HepG2 (cell line): ENCODE measurements around the gene IKZF4. TPM values are rescaled to one million over a fixed set of nuclear protein-coding genes. Genes with fewer than 3 reads are reported as not detected.

Experiments used
- ARID5B ChIP-seq: IDR thresholded peaks from 2 replicates; pipeline ENCODE4 v1.4.0; 2020; ENCODE audit warnings: mild to moderate bottlenecking, missing genetic modification reagents
- DNMT3B ChIP-seq: conservative IDR thresholded peaks from 2 replicates; pipeline ENCODE4 v1.6.1; 2016; ENCODE audit warnings: missing biosample characterization, control low read depth
- E2F2 ChIP-seq: sonication (generic); formaldehyde crosslinking; IDR thresholded peaks from 2 replicates; pipeline ENCODE4 v1.4.0; 2020; ENCODE audit warnings: missing genetic modification reagents, borderline replicate concordance
- EED ChIP-seq: sonication (generic); formaldehyde crosslinking; IDR thresholded peaks from 2 replicates; pipeline ENCODE4 v1.5.0; 2020; ENCODE audit warnings: mild to moderate bottlenecking, missing genetic modification reagents
- GABPB1 ChIP-seq: IDR thresholded peaks from 2 replicates; pipeline ENCODE4 v1.6.1; 2016; ENCODE audit warnings: mild to moderate bottlenecking, missing genetic modification reagents, moderate library complexity, missing compliant biosample characterization
- HHEX ChIP-seq: IDR thresholded peaks from 2 replicates; pipeline ENCODE4 v1.6.1; 2016; ENCODE audit warnings: control low read depth
- MYC ChIP-seq: sonication (generic); formaldehyde crosslinking; IDR thresholded peaks from 2 replicates; pipeline ENCODE4 v1.9.0; 2021; ENCODE audit warnings: missing genetic modification reagents, borderline replicate concordance
- NFRKB ChIP-seq: fragments of 450-650 bp; IDR thresholded peaks from 2 replicates; pipeline ENCODE4 v1.6.1; 2017
- SETDB1 ChIP-seq: sonication (generic); formaldehyde crosslinking; IDR thresholded peaks from 2 replicates; pipeline ENCODE4 v1.5.1; 2020; ENCODE audit warnings: missing genetic modification reagents, mild to moderate bottlenecking, borderline replicate concordance
- SOX13 ChIP-seq, 3 experiments: fragments of 450-650 bp in 1 of 3; sonication (generic) in 1 of 3; formaldehyde crosslinking in 1 of 3; IDR thresholded peaks in 2 of 3; conservative IDR thresholded peaks in 1 of 3; 2 replicates each; pipeline versions ENCODE4 v1.5.0 to v1.6.1; 2016 to 2020; ENCODE audit warnings: antibody characterized with exemption in 1 of 3, mild to moderate bottlenecking in 1 of 3, missing compliant biosample characterization in 1 of 3, missing genetic modification reagents in 1 of 3, moderate library complexity in 1 of 3
- ZBTB1 ChIP-seq: sonication (generic); formaldehyde crosslinking; IDR thresholded peaks from 2 replicates; pipeline ENCODE4 v1.4.0; 2020; ENCODE audit warnings: missing genetic modification reagents, borderline replicate concordance
- ZKSCAN8 ChIP-seq: IDR thresholded peaks from 2 replicates; pipeline ENCODE4 v1.6.1; 2016; ENCODE audit warnings: borderline replicate concordance, missing genetic modification reagents, missing compliant biosample characterization
- ZNF577 ChIP-seq: sonication (generic); formaldehyde crosslinking; IDR thresholded peaks from 2 replicates; pipeline ENCODE4 v1.4.0; 2020; ENCODE audit warnings: mild to moderate bottlenecking, low read depth, missing genetic modification reagents, borderline replicate concordance
- ZNF589 ChIP-seq: sonication (generic); formaldehyde crosslinking; conservative IDR thresholded peaks from 2 replicates; pipeline ENCODE4 v1.8.0; 2022; ENCODE audit warnings: mild to moderate bottlenecking, moderate library complexity, missing genetic modification reagents
- ZNF616 ChIP-seq: sonication (generic); formaldehyde crosslinking; IDR thresholded peaks from 2 replicates; pipeline ENCODE4 v1.5.0; 2020; ENCODE audit warnings: low read depth, mild to moderate bottlenecking, missing genetic modification reagents
- ZNF792 ChIP-seq: IDR thresholded peaks from 2 replicates; pipeline ENCODE4 v1.6.1; 2016
- ZNF883 ChIP-seq: sonication (generic); formaldehyde crosslinking; IDR thresholded peaks from 2 replicates; pipeline ENCODE4 v1.5.1; 2020; ENCODE audit warnings: mild to moderate bottlenecking, missing genetic modification reagents; ENCODE audit errors: not compliant biosample characterization
- polyA plus RNA-seq, 8 experiments: library from polyadenylated mRNA; depleted of rRNA in 3 of 8; stranded (reverse) in 7 of 8; unstranded in 1 of 8; fragments of >200 nt; fragmentation: Illumina TruSeq in 4 of 8; extraction: Trizol in 4 of 8; gene quantifications; 2 replicates each; pipeline versions ENCODE4 v1.2.1 to v1.2.3, GENCODE V29; 2011 to 2016; ENCODE audit warnings: low read depth in 4 of 8, missing spikeins in 1 of 8, mixed read lengths in 1 of 8; ENCODE audit not compliant: insufficient read depth in 1 of 8
- total RNA-seq, 5 experiments: library from RNA; depleted of rRNA; stranded (reverse); fragments of >200 nt; fragmentation: Illumina TruSeq; extraction: Trizol; gene quantifications; 2 replicates each; pipeline ENCODE4 v1.2.3, GENCODE V29; 2016; ENCODE audit warnings: low read depth in 1 of 5
- TF ChIP-seq, protein P1 (sequence below): sonication (generic); formaldehyde crosslinking; IDR thresholded peaks from 2 replicates; pipeline ENCODE4 v1.4.0; 2020; ENCODE audit warnings: missing genetic modification reagents, borderline replicate concordance

The IKZF4 gene
- total and polyA plus RNA-seq, 2 of the 13 experiments (the other 11 are each of a cell fraction or from before 2014, with no cell fraction given), result 0.58 to 2.2 TPM

DNA sequence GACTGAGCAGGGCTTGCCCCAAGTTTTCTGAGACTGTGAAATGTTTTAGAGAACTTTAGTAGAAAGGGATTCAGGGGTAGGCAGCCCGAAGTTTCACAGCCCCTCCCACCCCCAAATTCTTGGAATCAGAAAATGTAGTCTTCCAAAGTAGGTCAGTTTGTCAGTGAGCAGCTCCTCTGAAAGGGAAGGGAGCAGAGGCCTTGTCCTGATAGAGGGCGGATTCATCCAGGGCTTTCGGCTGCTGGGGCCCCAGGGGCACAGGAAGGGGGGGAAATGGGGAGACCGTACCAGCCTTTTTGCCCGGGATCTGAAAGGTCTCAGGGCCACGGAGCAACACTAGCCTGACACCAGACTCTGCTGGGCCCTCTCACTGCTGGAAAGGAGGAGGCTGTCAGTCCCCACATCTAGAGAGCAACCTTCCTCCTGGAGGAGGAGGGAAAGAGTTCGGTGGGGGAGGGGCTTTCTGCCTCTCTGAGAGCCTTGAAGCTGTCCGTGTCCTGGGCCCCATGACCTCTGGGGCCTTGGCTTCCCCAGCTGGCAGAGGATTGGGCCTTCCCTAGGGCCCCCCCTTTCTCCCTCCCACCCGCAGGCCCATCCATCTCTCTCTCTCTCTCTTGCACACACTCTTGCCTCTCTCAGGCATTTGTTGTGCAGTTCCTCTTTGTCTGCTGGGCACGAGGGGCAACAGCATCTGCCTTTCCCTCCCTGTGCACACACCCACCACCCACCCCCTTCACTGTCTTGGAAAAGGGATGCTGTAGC, at the start of gene IKZF4 (continued):
- TF ChIP-seq ARID5B (CRISPR knock-in tag) (no peak), SETDB1 (CRISPR knock-in tag) (no peak), ZBTB1 (CRISPR knock-in tag) (no peak), ZNF883 (CRISPR knock-in tag) (no peak), EED (CRISPR knock-in tag) (no peak), NFRKB (no peak), E2F2 (no peak), SOX13 (IDR thresholded peaks at IDR 0.05) (0 out of 2 replicates have a peak, but pooled peaks have one; percentile 24), SOX13 (CRISPR knock-in tag; conservative IDR thresholded peaks at IDR 0.05 in 1 of 2, IDR thresholded peaks at IDR 0.05 in 1 of 2) (no peak; a peak in 1 of 4 replicates), ZKSCAN8 (no peak), ZNF616 (CRISPR knock-in tag) (no peak), ZNF589 (CRISPR knock-in tag) (no peak), DNMT3B (CRISPR knock-in tag) (no peak), ZNF792 (no peak), MYC (no peak), HHEX (CRISPR knock-in tag) (no peak), GABPB1 (CRISPR knock-in tag) (no peak), ZNF577 (CRISPR knock-in tag) (no peak)
- TF ChIP-seq, protein P1, sequence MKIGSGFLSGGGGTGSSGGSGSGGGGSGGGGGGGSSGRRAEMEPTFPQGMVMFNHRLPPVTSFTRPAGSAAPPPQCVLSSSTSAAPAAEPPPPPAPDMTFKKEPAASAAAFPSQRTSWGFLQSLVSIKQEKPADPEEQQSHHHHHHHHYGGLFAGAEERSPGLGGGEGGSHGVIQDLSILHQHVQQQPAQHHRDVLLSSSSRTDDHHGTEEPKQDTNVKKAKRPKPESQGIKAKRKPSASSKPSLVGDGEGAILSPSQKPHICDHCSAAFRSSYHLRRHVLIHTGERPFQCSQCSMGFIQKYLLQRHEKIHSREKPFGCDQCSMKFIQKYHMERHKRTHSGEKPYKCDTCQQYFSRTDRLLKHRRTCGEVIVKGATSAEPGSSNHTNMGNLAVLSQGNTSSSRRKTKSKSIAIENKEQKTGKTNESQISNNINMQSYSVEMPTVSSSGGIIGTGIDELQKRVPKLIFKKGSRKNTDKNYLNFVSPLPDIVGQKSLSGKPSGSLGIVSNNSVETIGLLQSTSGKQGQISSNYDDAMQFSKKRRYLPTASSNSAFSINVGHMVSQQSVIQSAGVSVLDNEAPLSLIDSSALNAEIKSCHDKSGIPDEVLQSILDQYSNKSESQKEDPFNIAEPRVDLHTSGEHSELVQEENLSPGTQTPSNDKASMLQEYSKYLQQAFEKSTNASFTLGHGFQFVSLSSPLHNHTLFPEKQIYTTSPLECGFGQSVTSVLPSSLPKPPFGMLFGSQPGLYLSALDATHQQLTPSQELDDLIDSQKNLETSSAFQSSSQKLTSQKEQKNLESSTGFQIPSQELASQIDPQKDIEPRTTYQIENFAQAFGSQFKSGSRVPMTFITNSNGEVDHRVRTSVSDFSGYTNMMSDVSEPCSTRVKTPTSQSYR (CRISPR knock-in tag), result peak; percentile 88
